Left colon (tissue), 2 donors: Measurements from ENCODE around the gene C16orf46. TPM values are rescaled to one million over a fixed set of nuclear protein-coding genes. Genes with fewer than 3 reads are reported as not detected.
A peak's percentile ranks its signal among the peaks of the same experiment; 100 is the strongest.

Experiments
- ATAC-seq: fragments of 200-7000 bp; cut with Tn5 transposase; one replicate; pipeline ENCODE4 v1.9.1; 2020; ENCODE audit warnings: mild to moderate bottlenecking, moderate library complexity
- DNase-seq, 2 donors: peaks; one replicate each; pipeline ENCODE4 v3.0.0-alpha.2; 2020
- intact Hi-C, 2 donors: fragments of 100-400 bp; cut with DNase I in 1 of 2; cut with micrococcal nuclease in 1 of 2; formaldehyde crosslinking; loops; one replicate each; pipeline versions ENCODE4 v1.11.2 to v1.14.0; 2022; cut with DNase I, micrococcal nuclease
- total RNA-seq, 2 donors: library from RNA; stranded (reverse); fragmentation: NEBNext Ultra II Directional; extraction: Animal tissue kit (Norgen Biotek cat#: 25700); gene quantifications; one replicate each; pipeline ENCODE4 v1.2.1, GENCODE V29; 2021
- donor health status: DM: no; HTN: no; CAD: no.
- donor health status: DM: yes; HTN: yes; CAD: no.

The C16orf46 gene
- total RNA-seq, 2 donors from 2014 or later = 0.58 to 0.75 TPM

- DNase-seq (peak; percentile 74 to 92), ATAC-seq (peak; percentile 98)
- intact Hi-C loops = no loop called here
Measured at GRCh38 chr16:81035398-81035974, 41.6 kb downstream of the C16orf46 start, which contains the start of gene ATMIN. Gene ATMIN, plus strand, starts transcription at chr16:81035842. Its CDS starts 29 bp downstream, at chr16:81035871.

- DNase-seq (no peak), ATAC-seq (no peak)
Measured at GRCh38 chr16:81029930-81030604, 47.0 kb downstream of the C16orf46 start.

GRCh38 chr16:81026429-81026828 lies 50.6 kb downstream of the C16orf46 start:
- DNase-seq = no peak
- intact Hi-C loops = no loop called here
- ATAC-seq = no peak

More at GRCh38 chr16:81029930-81030604, 47.0 kb downstream of the C16orf46 start:
- intact Hi-C loops = no loop called here

- DNase-seq = no peak
- no peak for ATAC-seq
- intact Hi-C loops = no loop called here
Measured at GRCh38 chr16:81018496-81018895, 58.5 kb downstream of the C16orf46 start.

- intact Hi-C loops = no loop called here
- ATAC-seq (no peak), DNase-seq (no peak)
Measured at GRCh38 chr16:81014672-81015071, 62.4 kb downstream of the C16orf46 start.

- intact Hi-C loops = no loop called here
- DNase-seq (no peak), ATAC-seq (no peak)
Measured at GRCh38 chr16:81012974-81013373, 64.1 kb downstream of the C16orf46 start.

Other genes with a start within 250 kb of the C16orf46 start
- 10 to 100 TPM; 50.6 to 53.6 TPM for gene CMC2, start 70.4 kb downstream of the C16orf46 start, total RNA-seq
- 1 to 10 TPM; 7.7 to 9.7 TPM for gene CENPN, start 70.0 kb downstream of the C16orf46 start, total RNA-seq
- gene ATMIN, start 41.4 kb downstream of the C16orf46 start, total RNA-seq = 10 to 100 TPM; 25.5 to 34.4 TPM
- 10 to 100 TPM; 10.2 to 14.7 TPM for gene GCSH, start 19.2 kb upstream of the C16orf46 start, total RNA-seq
- 1 to 10 TPM; 4.0 to 5.1 TPM for gene BCO1, start 161.5 kb upstream of the C16orf46 start, total RNA-seq
- gene GAN, start 237.7 kb upstream of the C16orf46 start, total RNA-seq = 10 to 100 TPM; 16.7 to 18.3 TPM